HepG2 (cell line): ENCODE measurements around the gene STRN3. TPM values are rescaled to one million over a fixed set of nuclear protein-coding genes. Genes with fewer than 3 reads are reported as not detected.
A peak's percentile ranks its signal among the peaks of the same experiment; 100 is the strongest.

ENCODE experiments used
- AGO2 ChIP-seq: fragments of 200-400 bp; formaldehyde crosslinking; optimal IDR thresholded peaks from 2 replicates; pipeline ENCODE3; 2017; ENCODE audit warnings: mild to moderate bottlenecking, low read depth, low read length, moderate library complexity
- GLI4 ChIP-seq: sonication (generic); formaldehyde crosslinking; IDR thresholded peaks from 2 replicates; pipeline ENCODE4 v1.5.1; 2020; ENCODE audit warnings: missing genetic modification reagents, mild to moderate bottlenecking, moderate library complexity, borderline replicate concordance
- NFIB ChIP-seq: sonication (generic); formaldehyde crosslinking; IDR thresholded peaks from 2 replicates; pipeline ENCODE4 v1.9.0; 2021; ENCODE audit warnings: missing genetic modification reagents, mild to moderate bottlenecking, borderline replicate concordance
- NR2C2 ChIP-seq: sonication (generic); formaldehyde crosslinking; IDR thresholded peaks from 2 replicates; pipeline ENCODE4 v1.4.0; 2020; ENCODE audit warnings: missing genetic modification reagents, mild to moderate bottlenecking, moderate library complexity, borderline replicate concordance
- PAF1 ChIP-seq: IDR thresholded peaks from 2 replicates; pipeline ENCODE4 v1.6.1; 2016; ENCODE audit warnings: missing genetic modification reagents, missing compliant biosample characterization
- REXO4 ChIP-seq: sonication (generic); formaldehyde crosslinking; IDR thresholded peaks from 2 replicates; pipeline ENCODE4 v1.8.0; 2022; ENCODE audit warnings: missing genetic modification reagents, mild to moderate bottlenecking, borderline replicate concordance
- SIN3A ChIP-seq: IDR thresholded peaks from 2 replicates; pipeline ENCODE4 v1.6.1; 2011; ENCODE audit warnings: low read depth, mild to moderate bottlenecking, control low read depth, low read length, borderline replicate concordance
- SRF ChIP-seq: IDR thresholded peaks from 2 replicates; pipeline ENCODE4 v1.6.1; 2011; ENCODE audit warnings: mild to moderate bottlenecking, low read depth, low read length, moderate library complexity
- TBL1XR1 ChIP-seq: fragments of 150-350 bp; IDR thresholded peaks from 2 replicates; pipeline ENCODE4 v1.6.1; 2014; ENCODE audit warnings: borderline replicate concordance, low read length; ENCODE audit not compliant: partially characterized antibody
- TEAD3 ChIP-seq: optimal IDR thresholded peaks from 2 replicates; pipeline ENCODE3; 2016; ENCODE audit warnings: borderline replicate concordance
- TOE1 ChIP-seq: sonication (generic); formaldehyde crosslinking; IDR thresholded peaks from 2 replicates; pipeline ENCODE4 v1.4.0; 2020; ENCODE audit warnings: mild to moderate bottlenecking, missing genetic modification reagents
- TP53 ChIP-seq: sonication (generic); formaldehyde crosslinking; conservative IDR thresholded peaks from 2 replicates; pipeline ENCODE4 v1.4.0; 2020; ENCODE audit warnings: missing genetic modification reagents
- ZC3H13 ChIP-seq: sonication (generic); formaldehyde crosslinking; IDR thresholded peaks from 2 replicates; pipeline ENCODE4 v1.8.1; 2023; ENCODE audit warnings: mild to moderate bottlenecking, missing genetic modification reagents, moderate library complexity
- ZNF30 ChIP-seq: sonication (generic); formaldehyde crosslinking; IDR thresholded peaks from 2 replicates; pipeline ENCODE4 v1.5.0; 2020; ENCODE audit warnings: mild to moderate bottlenecking, missing genetic modification reagents
- ZNF362 ChIP-seq: sonication (generic); formaldehyde crosslinking; IDR thresholded peaks from 2 replicates; pipeline ENCODE4 v1.4.0; 2020; ENCODE audit warnings: missing genetic modification reagents, mild to moderate bottlenecking, borderline replicate concordance
- ZNF432 ChIP-seq: sonication (generic); formaldehyde crosslinking; IDR thresholded peaks from 2 replicates; pipeline ENCODE4 v1.5.0; 2020; ENCODE audit warnings: missing genetic modification reagents, mild to moderate bottlenecking, borderline replicate concordance
- ZNF468 ChIP-seq: sonication (generic); formaldehyde crosslinking; IDR thresholded peaks from 2 replicates; pipeline ENCODE4 v1.8.0; 2022; ENCODE audit warnings: mild to moderate bottlenecking, moderate library complexity, missing genetic modification reagents
- ZNF605 ChIP-seq: sonication (generic); formaldehyde crosslinking; IDR thresholded peaks from 2 replicates; pipeline ENCODE4 v1.8.0; 2022; ENCODE audit warnings: mild to moderate bottlenecking, missing genetic modification reagents
- polyA plus RNA-seq, 8 experiments: library from polyadenylated mRNA; depleted of rRNA in 3 of 8; stranded (reverse) in 7 of 8; unstranded in 1 of 8; fragments of >200 nt; fragmentation: Illumina TruSeq in 4 of 8; extraction: Trizol in 4 of 8; gene quantifications; 2 replicates each; pipeline versions ENCODE4 v1.2.1 to v1.2.3, GENCODE V29; 2011 to 2016; ENCODE audit warnings: low read depth in 4 of 8, missing spikeins in 1 of 8, mixed read lengths in 1 of 8; ENCODE audit not compliant: insufficient read depth in 1 of 8
- total RNA-seq, 5 experiments: library from RNA; depleted of rRNA; stranded (reverse); fragments of >200 nt; fragmentation: Illumina TruSeq; extraction: Trizol; gene quantifications; 2 replicates each; pipeline ENCODE4 v1.2.3, GENCODE V29; 2016; ENCODE audit warnings: low read depth in 1 of 5
- TF ChIP-seq, protein P1 (sequence below): sonication (generic); formaldehyde crosslinking; IDR thresholded peaks from 2 replicates; pipeline ENCODE4 v1.8.0; 2022; ENCODE audit warnings: missing genetic modification reagents, mild to moderate bottlenecking, inconsistent platforms, borderline replicate concordance
- TF ChIP-seq, protein P2 (sequence below): sonication (generic); formaldehyde crosslinking; IDR thresholded peaks from 2 replicates; pipeline ENCODE4 v1.4.0; 2020; ENCODE audit warnings: missing genetic modification reagents, mild to moderate bottlenecking, borderline replicate concordance
- TF ChIP-seq, protein P3 (sequence below): sonication (generic); formaldehyde crosslinking; IDR thresholded peaks from 2 replicates; pipeline ENCODE4 v1.5.0; 2020; ENCODE audit warnings: missing genetic modification reagents

The STRN3 gene
- total and polyA plus RNA-seq, 2 of the 13 experiments (the other 11 are each of a cell fraction or from before 2014, with no cell fraction given) = 49.4 to 123 TPM

DNA sequence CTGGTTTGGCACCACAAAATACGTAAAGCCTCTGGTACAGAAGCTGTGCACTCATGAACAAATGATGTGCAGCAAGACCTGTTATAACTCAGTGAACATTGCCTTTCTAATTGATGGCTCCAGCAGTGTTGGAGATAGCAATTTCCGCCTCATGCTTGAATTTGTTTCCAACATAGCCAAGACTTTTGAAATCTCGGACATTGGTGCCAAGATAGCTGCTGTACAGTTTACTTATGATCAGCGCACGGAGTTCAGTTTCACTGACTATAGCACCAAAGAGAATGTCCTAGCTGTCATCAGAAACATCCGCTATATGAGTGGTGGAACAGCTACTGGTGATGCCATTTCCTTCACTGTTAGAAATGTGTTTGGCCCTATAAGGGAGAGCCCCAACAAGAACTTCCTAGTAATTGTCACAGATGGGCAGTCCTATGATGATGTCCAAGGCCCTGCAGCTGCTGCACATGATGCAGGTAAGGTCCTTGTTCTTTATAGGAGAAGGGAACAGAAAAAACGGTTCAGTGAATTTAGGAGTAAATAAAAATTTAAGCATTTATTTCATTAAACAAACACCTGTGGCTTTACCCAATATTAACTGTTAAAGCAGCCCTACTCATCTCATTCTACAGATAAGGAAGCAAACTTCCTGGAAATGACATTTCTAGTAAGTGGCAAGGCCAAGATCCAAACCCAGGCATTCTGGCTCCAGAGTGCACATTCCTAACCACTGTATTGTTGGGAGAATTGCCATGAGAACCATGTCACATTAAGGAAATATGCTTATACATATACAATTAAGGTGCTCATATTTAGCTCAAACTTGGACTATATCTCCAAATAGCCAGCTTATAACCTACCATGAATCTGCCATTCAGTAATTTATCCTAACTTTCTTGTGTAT is 140.1 kb downstream of the STRN3 start (continued):
- TF ChIP-seq, protein P1, sequence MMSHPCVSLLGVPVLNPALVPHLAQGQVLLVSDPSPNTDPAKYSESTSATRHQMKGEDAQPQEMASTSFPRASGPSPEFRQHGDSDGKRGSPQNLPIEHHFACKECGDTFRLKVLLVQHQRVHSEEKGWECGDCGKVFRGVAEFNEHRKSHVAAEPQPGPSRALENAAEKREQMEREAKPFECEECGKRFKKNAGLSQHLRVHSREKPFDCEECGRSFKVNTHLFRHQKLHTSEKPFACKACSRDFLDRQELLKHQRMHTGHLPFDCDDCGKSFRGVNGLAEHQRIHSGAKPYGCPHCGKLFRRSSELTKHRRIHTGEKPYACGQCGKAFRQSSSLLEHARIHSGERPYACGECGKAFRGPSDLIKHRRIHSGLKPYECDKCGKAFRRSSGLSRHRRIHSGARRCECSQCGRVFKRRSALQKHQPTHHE (CRISPR knock-in tag) = no peak
- TF ChIP-seq ZC3H13 (CRISPR knock-in tag) (no peak), ZNF468 (0 out of 2 replicates have a peak, but pooled peaks have one; percentile 29), SIN3A (0 out of 2 replicates have a peak, but pooled peaks have one; percentile 14), ZNF30 (CRISPR knock-in tag) (0 out of 2 replicates have a peak, but pooled peaks have one; percentile 49), PAF1 (CRISPR knock-in tag) (0 out of 2 replicates have a peak, but pooled peaks have one; percentile 13), ZNF605 (CRISPR knock-in tag) (0 out of 2 replicates have a peak, but pooled peaks have one; percentile 54), ZNF432 (CRISPR knock-in tag) (no peak), TOE1 (CRISPR knock-in tag) (no peak), REXO4 (peak; percentile 59; the same call in 1 of the 2 replicates), TBL1XR1 (no peak), SRF (no peak), TP53 (no peak), NFIB (no peak), ZNF362 (CRISPR knock-in tag) (no peak), GLI4 (no peak), AGO2 (peak; percentile 8), NR2C2 (CRISPR knock-in tag) (no peak), TEAD3 (CRISPR knock-in tag) (no peak)
- TF ChIP-seq, protein P2, sequence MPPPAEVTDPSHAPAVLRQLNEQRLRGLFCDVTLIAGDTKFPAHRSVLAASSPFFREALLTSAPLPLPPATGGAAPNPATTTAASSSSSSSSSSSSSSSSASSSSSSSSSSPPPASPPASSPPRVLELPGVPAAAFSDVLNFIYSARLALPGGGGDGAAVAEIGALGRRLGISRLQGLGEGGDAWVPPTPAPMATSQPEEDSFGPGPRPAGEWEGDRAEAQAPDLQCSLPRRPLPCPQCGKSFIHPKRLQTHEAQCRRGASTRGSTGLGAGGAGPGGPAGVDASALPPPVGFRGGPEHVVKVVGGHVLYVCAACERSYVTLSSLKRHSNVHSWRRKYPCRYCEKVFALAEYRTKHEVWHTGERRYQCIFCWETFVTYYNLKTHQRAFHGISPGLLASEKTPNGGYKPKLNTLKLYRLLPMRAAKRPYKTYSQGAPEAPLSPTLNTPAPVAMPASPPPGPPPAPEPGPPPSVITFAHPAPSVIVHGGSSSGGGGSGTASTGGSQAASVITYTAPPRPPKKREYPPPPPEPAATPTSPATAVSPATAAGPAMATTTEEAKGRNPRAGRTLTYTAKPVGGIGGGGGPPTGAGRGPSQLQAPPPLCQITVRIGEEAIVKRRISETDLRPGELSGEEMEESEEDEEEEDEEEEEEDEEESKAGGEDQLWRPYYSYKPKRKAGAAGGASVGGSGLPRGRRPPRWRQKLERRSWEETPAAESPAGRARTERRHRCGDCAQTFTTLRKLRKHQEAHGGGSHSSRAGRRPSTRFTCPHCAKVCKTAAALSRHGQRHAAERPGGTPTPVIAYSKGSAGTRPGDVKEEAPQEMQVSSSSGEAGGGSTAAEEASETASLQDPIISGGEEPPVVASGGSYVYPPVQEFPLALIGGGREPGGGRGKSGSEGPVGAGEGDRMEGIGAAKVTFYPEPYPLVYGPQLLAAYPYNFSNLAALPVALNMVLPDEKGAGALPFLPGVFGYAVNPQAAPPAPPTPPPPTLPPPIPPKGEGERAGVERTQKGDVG (CRISPR knock-in tag) = no peak
- TF ChIP-seq, protein P3, sequence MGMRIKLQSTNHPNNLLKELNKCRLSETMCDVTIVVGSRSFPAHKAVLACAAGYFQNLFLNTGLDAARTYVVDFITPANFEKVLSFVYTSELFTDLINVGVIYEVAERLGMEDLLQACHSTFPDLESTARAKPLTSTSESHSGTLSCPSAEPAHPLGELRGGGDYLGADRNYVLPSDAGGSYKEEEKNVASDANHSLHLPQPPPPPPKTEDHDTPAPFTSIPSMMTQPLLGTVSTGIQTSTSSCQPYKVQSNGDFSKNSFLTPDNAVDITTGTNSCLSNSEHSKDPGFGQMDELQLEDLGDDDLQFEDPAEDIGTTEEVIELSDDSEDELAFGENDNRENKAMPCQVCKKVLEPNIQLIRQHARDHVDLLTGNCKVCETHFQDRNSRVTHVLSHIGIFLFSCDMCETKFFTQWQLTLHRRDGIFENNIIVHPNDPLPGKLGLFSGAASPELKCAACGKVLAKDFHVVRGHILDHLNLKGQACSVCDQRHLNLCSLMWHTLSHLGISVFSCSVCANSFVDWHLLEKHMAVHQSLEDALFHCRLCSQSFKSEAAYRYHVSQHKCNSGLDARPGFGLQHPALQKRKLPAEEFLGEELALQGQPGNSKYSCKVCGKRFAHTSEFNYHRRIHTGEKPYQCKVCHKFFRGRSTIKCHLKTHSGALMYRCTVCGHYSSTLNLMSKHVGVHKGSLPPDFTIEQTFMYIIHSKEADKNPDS (CRISPR knock-in tag) = 0 out of 2 replicates have a peak, but pooled peaks have one; percentile 36
